ENCODE data around the gene NEGR1. TPM values are rescaled to one million over a fixed set of nuclear protein-coding genes. Genes with fewer than 3 reads are reported as not detected.

NEGR1 gene
- total RNA-seq, 1 donor from 2014 or later, result 11.0 TPM

GRCh38 chr1:71599306-71599705 is 683.0 kb downstream of the NEGR1 start:
- no peak overlapping the region for H3K9ac ChIP-seq (ENCODE audit: low read depth in 1 of 3, low read length in 3 of 3)
- H3K36me3 ChIP-seq (ENCODE audit: control insufficient read depth in 3 of 3, insufficient read depth in 3 of 3, low read length in 3 of 3), result no peaks in the 10 kb centered on the region
- no peak overlapping the region for H3K27ac ChIP-seq (ENCODE audit: low read depth, low read length)
- no peaks in the 10 kb centered on the region for H3K4me1 ChIP-seq (ENCODE audit: control insufficient read depth in 3 of 3, insufficient read depth in 3 of 3, low read length in 3 of 3)
- H3K9me3 ChIP-seq (ENCODE audit: control insufficient read depth in 3 of 3, low read length in 3 of 3), result no peaks in the 10 kb centered on the region
- H3K27me3 ChIP-seq (ENCODE audit: control insufficient read depth in 3 of 3, insufficient read depth in 3 of 3, low read length in 3 of 3), result no peaks in the 10 kb centered on the region
- H3K4me3 ChIP-seq (ENCODE audit: low read length in 3 of 3), result no peak overlapping the region

DNA sequence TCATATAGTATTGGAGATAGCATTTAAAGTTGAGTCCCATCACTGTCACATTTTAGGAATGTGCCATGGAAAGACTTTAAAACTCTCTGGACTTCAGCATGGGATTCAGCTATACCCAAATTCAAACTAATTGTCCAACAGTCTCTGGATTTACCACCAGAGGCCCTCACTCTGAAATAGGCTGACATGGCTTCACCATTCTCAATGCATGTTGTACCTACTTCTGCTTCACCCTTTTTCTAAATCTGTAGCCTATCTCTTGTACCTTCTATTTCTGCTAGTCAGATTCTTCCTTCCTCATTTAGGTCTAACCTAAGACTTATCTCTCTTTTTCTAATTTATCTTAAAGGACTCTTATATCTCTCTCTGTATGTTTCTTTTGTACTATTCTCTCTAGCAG is 688.8 kb downstream of the NEGR1 start:
- no peaks in the 10 kb centered on the region for H3K4me1 ChIP-seq (ENCODE audit: control insufficient read depth in 3 of 3, insufficient read depth in 3 of 3, low read length in 3 of 3)
- H3K9ac ChIP-seq (ENCODE audit: low read depth in 1 of 3, low read length in 3 of 3), result no peak overlapping the region
- H3K27ac ChIP-seq (ENCODE audit: low read depth, low read length), result no peak overlapping the region
- no peaks in the 10 kb centered on the region for H3K36me3 ChIP-seq (ENCODE audit: control insufficient read depth in 3 of 3, insufficient read depth in 3 of 3, low read length in 3 of 3)
- no peaks in the 10 kb centered on the region for H3K9me3 ChIP-seq (ENCODE audit: control insufficient read depth in 3 of 3, low read length in 3 of 3)
- no peak overlapping the region for H3K4me3 ChIP-seq (ENCODE audit: low read length in 3 of 3)
- no peaks in the 10 kb centered on the region for H3K27me3 ChIP-seq (ENCODE audit: control insufficient read depth in 3 of 3, insufficient read depth in 3 of 3, low read length in 3 of 3)

DNA sequence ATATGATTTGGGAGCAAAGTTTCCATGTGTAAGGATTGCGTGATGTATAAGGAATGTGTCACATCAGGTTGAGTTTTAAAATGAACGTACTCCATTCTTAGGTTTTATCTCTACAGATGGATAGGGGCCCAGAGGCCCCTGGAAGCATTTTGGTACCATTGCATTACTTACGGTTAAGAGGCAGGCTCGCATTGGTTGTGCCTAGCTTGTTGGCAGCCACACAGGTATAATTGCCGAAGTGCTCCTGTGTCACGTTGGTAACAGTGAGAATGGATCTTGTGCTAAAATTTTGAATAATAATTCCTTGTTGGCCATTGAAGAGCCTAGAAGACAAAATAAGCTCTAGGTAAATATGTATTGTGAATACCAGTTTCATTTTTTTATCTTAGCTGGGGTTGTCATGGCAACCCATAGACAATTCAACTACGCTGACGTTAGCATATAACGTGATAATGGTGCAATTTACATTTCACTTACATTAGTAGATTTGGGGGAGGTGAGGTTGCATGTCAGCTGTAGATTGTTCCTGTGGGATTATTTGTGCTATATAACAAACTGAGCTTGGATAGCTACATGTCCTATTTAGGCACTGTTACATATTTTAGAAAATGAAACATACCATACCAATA is 689.6 kb downstream of the NEGR1 start:
- H3K9ac ChIP-seq (ENCODE audit: low read depth in 1 of 3, low read length in 3 of 3), result no peak overlapping the region
- no peaks in the 10 kb centered on the region for H3K9me3 ChIP-seq (ENCODE audit: control insufficient read depth in 3 of 3, low read length in 3 of 3)
- H3K27ac ChIP-seq (ENCODE audit: low read depth, low read length), result no peak overlapping the region
- H3K4me3 ChIP-seq (ENCODE audit: low read length in 3 of 3), result no peak overlapping the region
- H3K36me3 ChIP-seq (ENCODE audit: control insufficient read depth in 3 of 3, insufficient read depth in 3 of 3, low read length in 3 of 3), result no peaks in the 10 kb centered on the region
- H3K4me1 ChIP-seq (ENCODE audit: control insufficient read depth in 3 of 3, insufficient read depth in 3 of 3, low read length in 3 of 3), result no peaks in the 10 kb centered on the region
- H3K27me3 ChIP-seq (ENCODE audit: control insufficient read depth in 3 of 3, insufficient read depth in 3 of 3, low read length in 3 of 3), result no peaks in the 10 kb centered on the region

GRCh38 chr1:71589005-71589404 is 693.3 kb downstream of the NEGR1 start:
- Histone ChIP-seq H3K4me1 (ENCODE audit: control insufficient read depth in 3 of 3, insufficient read depth in 3 of 3, low read length in 3 of 3) (no peaks in the 10 kb centered on the region), H3K36me3 (ENCODE audit: control insufficient read depth in 3 of 3, insufficient read depth in 3 of 3, low read length in 3 of 3) (no peaks in the 10 kb centered on the region), H3K4me3 (ENCODE audit: low read length in 3 of 3) (no peak overlapping the region), H3K27ac (ENCODE audit: low read depth, low read length) (no peak overlapping the region), H3K9me3 (ENCODE audit: control insufficient read depth in 3 of 3, low read length in 3 of 3) (no peaks in the 10 kb centered on the region), H3K9ac (ENCODE audit: low read depth in 1 of 3, low read length in 3 of 3) (no peak overlapping the region), H3K27me3 (ENCODE audit: control insufficient read depth in 3 of 3, insufficient read depth in 3 of 3, low read length in 3 of 3) (no peaks in the 10 kb centered on the region)

- Histone ChIP-seq H3K9ac (ENCODE audit: low read depth in 1 of 3, low read length in 3 of 3) (no peak overlapping the region), H3K9me3 (ENCODE audit: control insufficient read depth in 3 of 3, low read length in 3 of 3) (no peaks in the 10 kb centered on the region), H3K27ac (ENCODE audit: low read depth, low read length) (no peak overlapping the region), H3K36me3 (ENCODE audit: control insufficient read depth in 3 of 3, insufficient read depth in 3 of 3, low read length in 3 of 3) (no peaks in the 10 kb centered on the region), H3K4me1 (ENCODE audit: control insufficient read depth in 3 of 3, insufficient read depth in 3 of 3, low read length in 3 of 3) (no peaks in the 10 kb centered on the region), H3K27me3 (ENCODE audit: control insufficient read depth in 3 of 3, insufficient read depth in 3 of 3, low read length in 3 of 3) (no peaks in the 10 kb centered on the region), H3K4me3 (ENCODE audit: low read length in 3 of 3) (no peak overlapping the region)
These were observed 694.4 kb downstream of the NEGR1 start for GRCh38 chr1:71587961-71588360.

- no peak overlapping the region for H3K4me3 ChIP-seq (ENCODE audit: low read length in 3 of 3)
- no peaks in the 10 kb centered on the region for H3K9me3 ChIP-seq (ENCODE audit: control insufficient read depth in 3 of 3, low read length in 3 of 3)
- no peak overlapping the region for H3K27ac ChIP-seq (ENCODE audit: low read depth, low read length)
- H3K4me1 ChIP-seq (ENCODE audit: control insufficient read depth in 3 of 3, insufficient read depth in 3 of 3, low read length in 3 of 3), result no peaks in the 10 kb centered on the region
- H3K27me3 ChIP-seq (ENCODE audit: control insufficient read depth in 3 of 3, insufficient read depth in 3 of 3, low read length in 3 of 3), result no peaks in the 10 kb centered on the region
- H3K36me3 ChIP-seq (ENCODE audit: control insufficient read depth in 3 of 3, insufficient read depth in 3 of 3, low read length in 3 of 3), result no peaks in the 10 kb centered on the region
- no peak overlapping the region for H3K9ac ChIP-seq (ENCODE audit: low read depth in 1 of 3, low read length in 3 of 3)
These were observed 696.3 kb downstream of the NEGR1 start for GRCh38 chr1:71586030-71586429.

- Histone ChIP-seq H3K36me3 (ENCODE audit: control insufficient read depth in 3 of 3, insufficient read depth in 3 of 3, low read length in 3 of 3) (no peaks in the 10 kb centered on the region), H3K9ac (ENCODE audit: low read depth in 1 of 3, low read length in 3 of 3) (no peak overlapping the region), H3K4me1 (ENCODE audit: control insufficient read depth in 3 of 3, insufficient read depth in 3 of 3, low read length in 3 of 3) (no peaks in the 10 kb centered on the region), H3K9me3 (ENCODE audit: control insufficient read depth in 3 of 3, low read length in 3 of 3) (no peaks in the 10 kb centered on the region), H3K4me3 (ENCODE audit: low read length in 3 of 3) (no peak overlapping the region), H3K27ac (ENCODE audit: low read depth, low read length) (no peak overlapping the region), H3K27me3 (ENCODE audit: control insufficient read depth in 3 of 3, insufficient read depth in 3 of 3, low read length in 3 of 3) (no peaks in the 10 kb centered on the region)
These were observed 698.6 kb downstream of the NEGR1 start for GRCh38 chr1:71583756-71584155.

- Histone ChIP-seq H3K9me3 (ENCODE audit: control insufficient read depth in 3 of 3, low read length in 3 of 3) (no peaks in the 10 kb centered on the region), H3K36me3 (ENCODE audit: control insufficient read depth in 3 of 3, insufficient read depth in 3 of 3, low read length in 3 of 3) (no peaks in the 10 kb centered on the region), H3K27me3 (ENCODE audit: control insufficient read depth in 3 of 3, insufficient read depth in 3 of 3, low read length in 3 of 3) (no peaks in the 10 kb centered on the region), H3K4me3 (ENCODE audit: low read length in 3 of 3) (no peak overlapping the region), H3K4me1 (ENCODE audit: control insufficient read depth in 3 of 3, insufficient read depth in 3 of 3, low read length in 3 of 3) (no peaks in the 10 kb centered on the region), H3K27ac (ENCODE audit: low read depth, low read length) (no peak overlapping the region), H3K9ac (ENCODE audit: low read depth in 1 of 3, low read length in 3 of 3) (no peak overlapping the region)
These were observed 699.7 kb downstream of the NEGR1 start for GRCh38 chr1:71582673-71583072.

- peaks cover 0 to 2% (median 0%) of the 10 kb centered on the region in 3 donors for H3K36me3 ChIP-seq (ENCODE audit: control insufficient read depth in 3 of 3, insufficient read depth in 3 of 3, low read length in 3 of 3)
- H3K27ac ChIP-seq (ENCODE audit: low read depth, low read length), result no peak overlapping the region
- no peak overlapping the region for H3K9ac ChIP-seq (ENCODE audit: low read depth in 1 of 3, low read length in 3 of 3)
- no peaks in the 10 kb centered on the region for H3K9me3 ChIP-seq (ENCODE audit: control insufficient read depth in 3 of 3, low read length in 3 of 3)
- H3K4me1 ChIP-seq (ENCODE audit: control insufficient read depth in 3 of 3, insufficient read depth in 3 of 3, low read length in 3 of 3), result no peaks in the 10 kb centered on the region
- no peak overlapping the region for H3K4me3 ChIP-seq (ENCODE audit: low read length in 3 of 3)
- no peaks in the 10 kb centered on the region for H3K27me3 ChIP-seq (ENCODE audit: control insufficient read depth in 3 of 3, insufficient read depth in 3 of 3, low read length in 3 of 3)
These were observed 704.7 kb downstream of the NEGR1 start for GRCh38 chr1:71577451-71578131.

DNA sequence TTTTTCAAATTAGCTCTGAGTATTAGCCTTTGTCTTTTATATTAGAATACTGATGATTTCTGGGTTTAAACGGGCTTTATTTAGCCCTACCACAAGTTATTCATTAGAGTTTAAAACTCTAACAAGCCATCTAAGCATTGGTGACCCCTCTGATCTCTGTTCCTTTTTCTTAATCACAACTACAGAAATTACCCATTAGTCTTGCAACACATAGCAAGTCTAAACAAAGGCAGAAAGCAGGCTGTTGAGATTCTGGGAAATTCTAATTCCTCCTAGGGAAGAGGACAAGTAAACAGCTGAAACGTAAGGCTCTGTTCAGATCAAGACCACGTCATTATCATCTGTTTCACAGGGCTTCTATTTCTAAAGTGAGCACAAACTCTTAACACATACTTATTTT is 710.3 kb downstream of the NEGR1 start:
- Histone ChIP-seq H3K9me3 (ENCODE audit: control insufficient read depth in 3 of 3, low read length in 3 of 3) (no peaks in the 10 kb centered on the region), H3K4me3 (ENCODE audit: low read length in 3 of 3) (no peak overlapping the region), H3K36me3 (ENCODE audit: control insufficient read depth in 3 of 3, insufficient read depth in 3 of 3, low read length in 3 of 3) (peaks cover 0 to 2% (median 0%) of the 10 kb centered on the region in 3 donors), H3K9ac (ENCODE audit: low read depth in 1 of 3, low read length in 3 of 3) (no peak overlapping the region), H3K27ac (ENCODE audit: low read depth, low read length) (no peak overlapping the region), H3K4me1 (ENCODE audit: control insufficient read depth in 3 of 3, insufficient read depth in 3 of 3, low read length in 3 of 3) (no peaks in the 10 kb centered on the region), H3K27me3 (ENCODE audit: control insufficient read depth in 3 of 3, insufficient read depth in 3 of 3, low read length in 3 of 3) (no peaks in the 10 kb centered on the region)

Measured in skeletal muscle tissue (tissue), 4 donors.